Measurements from ENCODE around the gene ROGDI. TPM values are rescaled to one million over a fixed set of nuclear protein-coding genes. Genes with fewer than 3 reads are reported as not detected.

ROGDI gene
- total and polyA plus RNA-seq, 2 of the 13 experiments (the other 11 are each of a cell fraction or from before 2014, with no cell fraction given), result 19.2 to 42.1 TPM

- Histone ChIP-seq H2AFZ (ENCODE audit: low read length) (no peak overlapping the region), H3K4me2 (ENCODE audit: low read depth, low read length) (no peak overlapping the region), H3K9me3 (ENCODE audit: low read length) (no peaks in the 10 kb centered on the region), H3K79me2 (ENCODE audit: insufficient read depth, low read length) (no peaks in the 10 kb centered on the region), H4K20me1 (ENCODE audit: insufficient read depth, low read length) (no peaks in the 10 kb centered on the region), H3K4me1 (ENCODE audit: insufficient read depth, low read length) (peaks cover 26% of the 10 kb centered on the region), H3K4me3 (replicated peaks in 1 of 3; ENCODE audit: insufficient read depth in 1 of 3, low read depth in 2 of 3, low read length in 3 of 3) (no peak overlapping the region), H3K9ac (ENCODE audit: insufficient read depth, low read depth, low read length) (no peak overlapping the region), H3K27me3 (ENCODE audit: control insufficient read depth in 1 of 2, insufficient read depth in 2 of 2, low read length in 2 of 2) (no peaks in the 10 kb centered on the region; a peak in 1 of 5 replicates), H3K36me3 (replicated peaks in 1 of 2; ENCODE audit: control insufficient read depth in 1 of 2, insufficient read depth in 2 of 2, low read length in 2 of 2) (peaks cover 0 to 8% of the 10 kb centered on the region in 2 experiments; a peak in 2 of 5 replicates), H3K27ac (ENCODE audit: extremely low read length, insufficient read depth, low read length) (no peak overlapping the region)
- in situ Hi-C loops (cut with HindIII; ENCODE audit: extremely low pct_ligation_motif_present, low pct_unique_long_range_greater_than_20kb), result no loop called here
- TF ChIP-seq ZNF282 (IDR thresholded peaks at IDR 0.05; ENCODE audit: partially characterized antibody), result no peak
- TF ChIP-seq ZNF724P (CRISPR knock-in tag; IDR thresholded peaks at IDR 0.05; ENCODE audit: borderline replicate concordance), result no peak
- no peak for TF ChIP-seq EHMT2 (IDR thresholded peaks at IDR 0.05; ENCODE audit: borderline replicate concordance, low read depth, low read length)
- TF ChIP-seq TERF1 (CRISPR knock-in tag; IDR thresholded peaks at IDR 0.05), result no peak
- no peak for TF ChIP-seq SRSF1 (optimal IDR thresholded peaks at IDR 0.05; ENCODE audit: low read depth, low read length)
- no peak for TF ChIP-seq KLF13 (CRISPR knock-in tag; IDR thresholded peaks at IDR 0.05)
- 0 out of 2 replicates have a peak, but pooled peaks have one; percentile 36 for TF ChIP-seq RBFOX2 (IDR thresholded peaks at IDR 0.05; ENCODE audit: low read depth, low read length)
- TF ChIP-seq ZNF597 (CRISPR knock-in tag; IDR thresholded peaks at IDR 0.05), result no peak
- no TSS peak for BruUV-seq (replicated peaks)
- ChIA-PET CTCF (ENCODE audit: low intra/inter-chr PET ratio, low total read pairs) (no interaction called here), POLR2A (no interaction called here)
- WGBS (ENCODE audit: low lambda C conversion rate), result 97% methylated on average over 21 of the region's 30 CpGs
- FAIRE-seq (no peak), DNase-seq (ENCODE audit: low spot score) (no peak), ATAC-seq (no peak)
- intact Hi-C loops (cut with micrococcal nuclease; ENCODE audit: unreplicated experiment), result no loop called here
Observed at GRCh38 chr16:4795828-4796572, 6.4 kb downstream of the ROGDI start.
